IMR-90 (cell line): ENCODE results near the gene NRF1. TPM values are rescaled to one million over a fixed set of nuclear protein-coding genes. Genes with fewer than 3 reads are reported as not detected.

ENCODE experiments used
- ATAC-seq: fragments of 200-7000 bp; cut with Tn5 transposase; 2 replicates; pipeline ENCODE4 v1.9.1; 2020; ENCODE audit warnings: low read depth, mild to moderate bottlenecking, moderate library complexity
- BruUV-seq: library from RNA; stranded (reverse); fragments of 400-500 nt; replicated peaks from 2 replicates; lab custom pipeline; 2021; lab: Mats Ljungman, UMichigan
- CTCF ChIA-PET: fragments of 300-600 bp; formaldehyde crosslinking; extraction: SDS; loops from one replicate; lab custom pipeline; 2021; ENCODE audit warnings: antibody characterized with exemption; lab: Yijun Ruan, JAX
- POLR2A ChIA-PET: fragments of 300-600 bp; sonication (Branson Sonifier 250); formaldehyde crosslinking; loops from one replicate; lab custom pipeline; 2022; ENCODE audit warnings: antibody characterized with exemption; ENCODE audit not compliant: unreplicated experiment; lab: Charles Lee
- DNase-seq: peaks from one replicate; pipeline ENCODE4 v3.0.0; 2013
- H2AFZ ChIP-seq: replicated peaks from 2 replicates; pipeline ENCODE3; 2013; ENCODE audit warnings: low read length, mild to moderate bottlenecking; ENCODE audit not compliant: poor library complexity
- H2AK5ac ChIP-seq: 2 replicates; pipeline ENCODE4 v1.6.1; 2013; ENCODE audit warnings: low read depth, low read length, inconsistent platforms
- H2AK9ac ChIP-seq: replicated peaks from 2 replicates; pipeline ENCODE3; 2013; ENCODE audit warnings: mild to moderate bottlenecking, low read depth, low read length, moderate library complexity; ENCODE audit not compliant: poor library complexity
- H2BK120ac ChIP-seq: 2 replicates; pipeline ENCODE4 v1.6.1; 2013; ENCODE audit warnings: low read depth, low read length, inconsistent platforms
- H2BK15ac ChIP-seq: 3 replicates; pipeline ENCODE4 v1.6.1; 2013; ENCODE audit warnings: low read depth, low read length, inconsistent platforms
- H2BK20ac ChIP-seq: 2 replicates; pipeline ENCODE4 v1.6.1; 2013; ENCODE audit warnings: low read depth, mild to moderate bottlenecking, inconsistent platforms, low read length, moderate library complexity
- H2BK5ac ChIP-seq: 2 replicates; pipeline ENCODE4 v1.6.1; 2013; ENCODE audit warnings: mild to moderate bottlenecking, low read depth, low read length, inconsistent platforms; ENCODE audit not compliant: poor library complexity, severe bottlenecking
- H3K14ac ChIP-seq: replicated peaks from 2 replicates; pipeline ENCODE4 v1.6.1; 2013; ENCODE audit warnings: low read depth, low read length, inconsistent platforms
- H3K18ac ChIP-seq: 2 replicates; pipeline ENCODE4 v1.6.1; 2013; ENCODE audit warnings: low read depth, low read length, control low read depth
- H3K23ac ChIP-seq: 2 replicates; pipeline ENCODE4 v1.6.1; 2013; ENCODE audit warnings: low read depth, low read length, inconsistent platforms
- H3K27ac ChIP-seq: 2 replicates; pipeline ENCODE4 v1.5.1; 2013; ENCODE audit warnings: mild to moderate bottlenecking, control low read depth, low read length; ENCODE audit not compliant: insufficient read depth
- H3K27me3 ChIP-seq: 2 replicates; pipeline ENCODE4 v1.6.1; 2013; ENCODE audit warnings: low read length; ENCODE audit not compliant: control insufficient read depth, insufficient read depth
- H3K36me3 ChIP-seq: 2 replicates; pipeline ENCODE4 v1.6.1; 2013; ENCODE audit warnings: low read length, mixed read lengths; ENCODE audit not compliant: control insufficient read depth, insufficient read depth
- H3K4ac ChIP-seq: 2 replicates; pipeline ENCODE4 v1.6.1; 2013; ENCODE audit warnings: low read depth, low read length, inconsistent platforms
- H3K4me1 ChIP-seq: 2 replicates; pipeline ENCODE4 v1.6.1; 2013; ENCODE audit warnings: low read length, mixed read lengths; ENCODE audit not compliant: control insufficient read depth, insufficient read depth
- H3K4me2 ChIP-seq: 2 replicates; pipeline ENCODE4 v1.6.1; 2013; ENCODE audit warnings: low read depth, mild to moderate bottlenecking, control low read depth, low read length, moderate library complexity
- H3K4me3 ChIP-seq: 2 replicates; pipeline ENCODE4 v1.5.1; 2013; ENCODE audit warnings: low read depth, mild to moderate bottlenecking, control low read depth, low read length, moderate library complexity; ENCODE audit not compliant: insufficient read depth
- H3K56ac ChIP-seq: 2 replicates; pipeline ENCODE4 v1.6.1; 2013; ENCODE audit warnings: low read length, inconsistent platforms; ENCODE audit not compliant: insufficient read depth; ENCODE audit errors: extremely low read depth
- H3K79me1 ChIP-seq, 2 experiments: 2 replicates each; pipeline ENCODE4 v1.6.1; 2013; ENCODE audit warnings: low read length in 2 of 2, inconsistent platforms in 1 of 2, low read depth in 1 of 2
- H3K9ac ChIP-seq: 2 replicates; pipeline ENCODE4 v1.6.1; 2013; ENCODE audit warnings: low read depth, low read length, control low read depth
- H3K9me1 ChIP-seq: 2 replicates; pipeline ENCODE4 v1.6.1; 2013; ENCODE audit warnings: low read length, inconsistent platforms; ENCODE audit not compliant: insufficient read depth
- H3K9me3 ChIP-seq: 2 replicates; pipeline ENCODE4 v1.6.1; 2013; ENCODE audit warnings: low read length; ENCODE audit not compliant: control insufficient read depth, insufficient read depth
- H4K20me1 ChIP-seq: 2 replicates; pipeline ENCODE4 v1.6.1; 2013; ENCODE audit warnings: low read length, inconsistent platforms; ENCODE audit not compliant: insufficient read depth
- H4K5ac ChIP-seq: 2 replicates; pipeline ENCODE4 v1.6.1; 2013; ENCODE audit warnings: mild to moderate bottlenecking, low read depth, low read length, control low read depth
- H4K8ac ChIP-seq, 2 experiments: 2 replicates each; pipeline ENCODE4 v1.6.1; 2013; ENCODE audit warnings: low read depth in 2 of 2, low read length in 2 of 2, control low read depth in 1 of 2, inconsistent platforms in 1 of 2
- H4K91ac ChIP-seq: 2 replicates; pipeline ENCODE4 v1.6.1; 2013; ENCODE audit warnings: low read depth, low read length, inconsistent platforms; ENCODE audit not compliant: insufficient read depth
- CEBPB ChIP-seq: IDR thresholded peaks from 2 replicates; pipeline ENCODE4 v1.6.1; 2012; ENCODE audit warnings: low read depth, low read length, improper control_type of control experiment
- CHD1 ChIP-seq: IDR thresholded peaks from 2 replicates; pipeline ENCODE4 v1.6.1; 2012; ENCODE audit warnings: low read depth, low read length, improper control_type of control experiment
- CTCF ChIP-seq: conservative IDR thresholded peaks from 2 replicates; pipeline ENCODE4 v1.5.1; 2012; ENCODE audit warnings: mild to moderate bottlenecking, low read depth, low read length, improper control_type of control experiment
- ELK1 ChIP-seq: fragments of 150-350 bp; IDR thresholded peaks from 2 replicates; pipeline ENCODE4 v1.6.1; 2016; ENCODE audit warnings: low read depth, mild to moderate bottlenecking, low read length, moderate library complexity, borderline replicate concordance
- FOS ChIP-seq: fragments of 150-350 bp; IDR thresholded peaks from 2 replicates; pipeline ENCODE4 v1.6.1; 2016; ENCODE audit warnings: low read depth, low read length
- MAFK ChIP-seq: IDR thresholded peaks from 2 replicates; pipeline ENCODE4 v1.6.1; 2012; ENCODE audit warnings: low read depth, low read length, improper control_type of control experiment
- MAZ ChIP-seq: IDR thresholded peaks from 2 replicates; pipeline ENCODE4 v1.6.1; 2012; ENCODE audit warnings: low read depth, mild to moderate bottlenecking, low read length, improper control_type of control experiment, moderate library complexity, borderline replicate concordance
- MXI1 ChIP-seq: IDR thresholded peaks from 2 replicates; pipeline ENCODE4 v1.6.1; 2012; ENCODE audit warnings: low read depth, mild to moderate bottlenecking, low read length, moderate library complexity, borderline replicate concordance
- NFE2L2 ChIP-seq: fragments of 150-350 bp; IDR thresholded peaks from 2 replicates; pipeline ENCODE4 v1.6.1; 2016; ENCODE audit warnings: low read depth, mild to moderate bottlenecking, low read length
- POLR2A ChIP-seq: IDR thresholded peaks from 2 replicates; pipeline ENCODE4 v1.6.1; 2012; ENCODE audit warnings: mild to moderate bottlenecking, low read depth, low read length
- RAD21 ChIP-seq: IDR thresholded peaks from 2 replicates; pipeline ENCODE4 v1.6.1; 2012; ENCODE audit warnings: low read length, improper control_type of control experiment
- RCOR1 ChIP-seq: IDR thresholded peaks from 2 replicates; pipeline ENCODE4 v1.6.1; 2012; ENCODE audit warnings: mild to moderate bottlenecking, low read length, improper control_type of control experiment; ENCODE audit not compliant: insufficient replicate concordance
- RFX5 ChIP-seq: IDR thresholded peaks from 2 replicates; pipeline ENCODE4 v1.8.0; 2012; ENCODE audit warnings: low read depth, mild to moderate bottlenecking, low read length, moderate library complexity
- SMC3 ChIP-seq: fragments of 150-350 bp; IDR thresholded peaks from 2 replicates; pipeline ENCODE4 v1.6.1; 2016; ENCODE audit warnings: low read depth, mild to moderate bottlenecking, antibody characterized with exemption, low read length, moderate library complexity
- USF2 ChIP-seq: fragments of 150-350 bp; IDR thresholded peaks from 2 replicates; pipeline ENCODE4 v1.6.1; 2017; ENCODE audit warnings: mild to moderate bottlenecking, antibody characterized with exemption, low read length, low read depth
- WGBS, 2 experiments: methylation state at CpG; one replicate each; pipeline versions ENCODE4 v1.1.5 to v1.1.7; 2013; ENCODE audit warnings: missing lambda C conversion rate in 2 of 2; ENCODE audit not compliant: insufficient read length in 1 of 2; ENCODE audit errors: extremely low coverage in 2 of 2; 5-methylcytosine and 5-hydroxymethylcytosine counted together
- dilution Hi-C: fragments of 300-500 bp; cut with HindIII; formaldehyde crosslinking; loops from one replicate; pipeline ENCODE4 v1.14.3; 2018; ENCODE audit warnings: low sequenced_read_pairs; ENCODE audit not compliant: unreplicated experiment
- in situ Hi-C: fragments of 300-500 bp; cut with MboI; formaldehyde crosslinking; loops from 3 replicates; pipeline ENCODE4 v1.14.3; 2019; ENCODE audit warnings: low sequenced_read_pairs, inconsistent platforms, mixed read lengths
- intact Hi-C: fragments of 100-400 bp; cut with micrococcal nuclease; formaldehyde crosslinking; loops from 2 replicates; pipeline ENCODE4 v1.10.0; 2022
- polyA plus RNA-seq, 3 experiments: library from polyadenylated mRNA; depleted of rRNA; stranded (reverse); fragments of >200 nt; gene quantifications; 2 replicates each; pipeline ENCODE4 v1.2.3, GENCODE V29; 2012; ENCODE audit warnings: low replicate concordance in 1 of 3
- total RNA-seq: library from RNA; depleted of rRNA; stranded (reverse); fragments of >200 nt; gene quantifications from 2 replicates; pipeline ENCODE4 v1.2.3, GENCODE V29; 2012

Gene NRF1
- total and polyA plus RNA-seq, 2 of the 4 experiments (the other 2 are of a cell fraction) = 11.4 to 15.8 TPM

GRCh38 chr7:129667551-129667950, 56.0 kb downstream of the NRF1 start:
- dilution Hi-C loops (no loop called here), in situ Hi-C loops (loop anchor here (5.0 kb wide), 2 partner anchors 155 to 345 kb away; no protein-coding TSS in a partner anchor), intact Hi-C loops (no loop called here)
- H3K4me3 ChIP-seq = no peak overlapping the region
- no peak overlapping the region for H3K27ac ChIP-seq
- peaks cover 7% of the 10 kb centered on the region; the same call in 1 of the 2 replicates for H3K36me3 ChIP-seq
- no peak overlapping the region for H2AK9ac ChIP-seq
- H2AFZ ChIP-seq = no peak overlapping the region
- no peak overlapping the region for H4K5ac ChIP-seq
- no peak for ATAC-seq
- no peak overlapping the region for H3K14ac ChIP-seq
- BruUV-seq = no TSS peak
- no peak overlapping the region for H3K23ac ChIP-seq
- ChIA-PET POLR2A (no interaction called here), CTCF (no interaction called here)
- H4K20me1 ChIP-seq = peaks cover 9% of the 10 kb centered on the region; the same call in 1 of the 2 replicates
- H4K91ac ChIP-seq = no peak overlapping the region
- H2AK5ac ChIP-seq = no peak overlapping the region
- H3K9ac ChIP-seq = no peak overlapping the region
- no peaks in the 10 kb centered on the region for H3K9me3 ChIP-seq
- no peak for TF ChIP-seq RFX5
- no peak for TF ChIP-seq MAFK
- TF ChIP-seq SMC3 = no peak
- TF ChIP-seq USF2 = no peak
- TF ChIP-seq RAD21 = no peak
- TF ChIP-seq MAZ = no peak
- no peak for TF ChIP-seq POLR2A
- TF ChIP-seq MXI1 = no peak
- TF ChIP-seq FOS = no peak
- TF ChIP-seq NFE2L2 = no peak
- no peak for TF ChIP-seq RCOR1
- TF ChIP-seq CTCF = no peak
- no peak for TF ChIP-seq CHD1
- TF ChIP-seq CEBPB = no peak
- no peak for TF ChIP-seq ELK1
- no peak overlapping the region for H2BK15ac ChIP-seq
- H3K9me1 ChIP-seq = peaks cover 3% of the 10 kb centered on the region; the same call in 1 of the 2 replicates
- H3K27me3 ChIP-seq = no peaks in the 10 kb centered on the region
- no peak for DNase-seq
- H4K8ac ChIP-seq = no peak overlapping the region
- peaks cover 4% of the 10 kb centered on the region; the same call in 1 of the 2 replicates for H3K4me1 ChIP-seq
- no peak overlapping the region for H2BK120ac ChIP-seq
- H3K79me1 ChIP-seq = peaks cover 7 to 19% of the 10 kb centered on the region in 2 experiments
- no peak overlapping the region for H3K4me2 ChIP-seq
- H2BK5ac ChIP-seq = no peak overlapping the region
- H3K18ac ChIP-seq = no peak overlapping the region
- WGBS, 2 experiments = no CpG with 5 or more reads among the region's 1 CpG
- no peak overlapping the region for H3K4ac ChIP-seq
- H2BK20ac ChIP-seq = no peak overlapping the region
- H3K56ac ChIP-seq = no peak overlapping the region
